IMR-90 (cell line): ENCODE results near the gene TPI1. TPM values are rescaled to one million over a fixed set of nuclear protein-coding genes. Genes with fewer than 3 reads are reported as not detected.

Experiments
- ATAC-seq: fragments of 200-7000 bp; cut with Tn5 transposase; 2 replicates; pipeline ENCODE4 v1.9.1; 2020; ENCODE audit warnings: low read depth, mild to moderate bottlenecking, moderate library complexity
- BruUV-seq: library from RNA; stranded (reverse); fragments of 400-500 nt; replicated peaks from 2 replicates; lab custom pipeline; 2021; lab: Mats Ljungman, UMichigan
- CTCF ChIA-PET: fragments of 300-600 bp; formaldehyde crosslinking; extraction: SDS; loops from one replicate; lab custom pipeline; 2021; ENCODE audit warnings: antibody characterized with exemption; lab: Yijun Ruan, JAX
- POLR2A ChIA-PET: fragments of 300-600 bp; sonication (Branson Sonifier 250); formaldehyde crosslinking; loops from one replicate; lab custom pipeline; 2022; ENCODE audit warnings: antibody characterized with exemption; ENCODE audit not compliant: unreplicated experiment; lab: Charles Lee
- DNase-seq: peaks from one replicate; pipeline ENCODE4 v3.0.0; 2013
- H2AFZ ChIP-seq: replicated peaks from 2 replicates; pipeline ENCODE3; 2013; ENCODE audit warnings: low read length, mild to moderate bottlenecking; ENCODE audit not compliant: poor library complexity
- H2AK5ac ChIP-seq: 2 replicates; pipeline ENCODE4 v1.6.1; 2013; ENCODE audit warnings: low read depth, low read length, inconsistent platforms
- H2AK9ac ChIP-seq: replicated peaks from 2 replicates; pipeline ENCODE3; 2013; ENCODE audit warnings: mild to moderate bottlenecking, low read depth, low read length, moderate library complexity; ENCODE audit not compliant: poor library complexity
- H2BK120ac ChIP-seq: 2 replicates; pipeline ENCODE4 v1.6.1; 2013; ENCODE audit warnings: low read depth, low read length, inconsistent platforms
- H2BK15ac ChIP-seq: 3 replicates; pipeline ENCODE4 v1.6.1; 2013; ENCODE audit warnings: low read depth, low read length, inconsistent platforms
- H2BK20ac ChIP-seq: 2 replicates; pipeline ENCODE4 v1.6.1; 2013; ENCODE audit warnings: low read depth, mild to moderate bottlenecking, inconsistent platforms, low read length, moderate library complexity
- H2BK5ac ChIP-seq: 2 replicates; pipeline ENCODE4 v1.6.1; 2013; ENCODE audit warnings: mild to moderate bottlenecking, low read depth, low read length, inconsistent platforms; ENCODE audit not compliant: poor library complexity, severe bottlenecking
- H3K14ac ChIP-seq: replicated peaks from 2 replicates; pipeline ENCODE4 v1.6.1; 2013; ENCODE audit warnings: low read depth, low read length, inconsistent platforms
- H3K18ac ChIP-seq: 2 replicates; pipeline ENCODE4 v1.6.1; 2013; ENCODE audit warnings: low read depth, low read length, control low read depth
- H3K23ac ChIP-seq: 2 replicates; pipeline ENCODE4 v1.6.1; 2013; ENCODE audit warnings: low read depth, low read length, inconsistent platforms
- H3K27ac ChIP-seq: 2 replicates; pipeline ENCODE4 v1.5.1; 2013; ENCODE audit warnings: mild to moderate bottlenecking, control low read depth, low read length; ENCODE audit not compliant: insufficient read depth
- H3K27me3 ChIP-seq: 2 replicates; pipeline ENCODE4 v1.6.1; 2013; ENCODE audit warnings: low read length; ENCODE audit not compliant: control insufficient read depth, insufficient read depth
- H3K36me3 ChIP-seq: 2 replicates; pipeline ENCODE4 v1.6.1; 2013; ENCODE audit warnings: low read length, mixed read lengths; ENCODE audit not compliant: control insufficient read depth, insufficient read depth
- H3K4ac ChIP-seq: 2 replicates; pipeline ENCODE4 v1.6.1; 2013; ENCODE audit warnings: low read depth, low read length, inconsistent platforms
- H3K4me1 ChIP-seq: 2 replicates; pipeline ENCODE4 v1.6.1; 2013; ENCODE audit warnings: low read length, mixed read lengths; ENCODE audit not compliant: control insufficient read depth, insufficient read depth
- H3K4me2 ChIP-seq: 2 replicates; pipeline ENCODE4 v1.6.1; 2013; ENCODE audit warnings: low read depth, mild to moderate bottlenecking, control low read depth, low read length, moderate library complexity
- H3K4me3 ChIP-seq: 2 replicates; pipeline ENCODE4 v1.5.1; 2013; ENCODE audit warnings: low read depth, mild to moderate bottlenecking, control low read depth, low read length, moderate library complexity; ENCODE audit not compliant: insufficient read depth
- H3K56ac ChIP-seq: 2 replicates; pipeline ENCODE4 v1.6.1; 2013; ENCODE audit warnings: low read length, inconsistent platforms; ENCODE audit not compliant: insufficient read depth; ENCODE audit errors: extremely low read depth
- H3K79me1 ChIP-seq, 2 experiments: 2 replicates each; pipeline ENCODE4 v1.6.1; 2013; ENCODE audit warnings: low read length in 2 of 2, inconsistent platforms in 1 of 2, low read depth in 1 of 2
- H3K9ac ChIP-seq: 2 replicates; pipeline ENCODE4 v1.6.1; 2013; ENCODE audit warnings: low read depth, low read length, control low read depth
- H3K9me1 ChIP-seq: 2 replicates; pipeline ENCODE4 v1.6.1; 2013; ENCODE audit warnings: low read length, inconsistent platforms; ENCODE audit not compliant: insufficient read depth
- H3K9me3 ChIP-seq: 2 replicates; pipeline ENCODE4 v1.6.1; 2013; ENCODE audit warnings: low read length; ENCODE audit not compliant: control insufficient read depth, insufficient read depth
- H4K20me1 ChIP-seq: 2 replicates; pipeline ENCODE4 v1.6.1; 2013; ENCODE audit warnings: low read length, inconsistent platforms; ENCODE audit not compliant: insufficient read depth
- H4K5ac ChIP-seq: 2 replicates; pipeline ENCODE4 v1.6.1; 2013; ENCODE audit warnings: mild to moderate bottlenecking, low read depth, low read length, control low read depth
- H4K8ac ChIP-seq, 2 experiments: 2 replicates each; pipeline ENCODE4 v1.6.1; 2013; ENCODE audit warnings: low read depth in 2 of 2, low read length in 2 of 2, control low read depth in 1 of 2, inconsistent platforms in 1 of 2
- H4K91ac ChIP-seq: 2 replicates; pipeline ENCODE4 v1.6.1; 2013; ENCODE audit warnings: low read depth, low read length, inconsistent platforms; ENCODE audit not compliant: insufficient read depth
- CHD1 ChIP-seq: IDR thresholded peaks from 2 replicates; pipeline ENCODE4 v1.6.1; 2012; ENCODE audit warnings: low read depth, low read length, improper control_type of control experiment
- FOS ChIP-seq: fragments of 150-350 bp; IDR thresholded peaks from 2 replicates; pipeline ENCODE4 v1.6.1; 2016; ENCODE audit warnings: low read depth, low read length
- MAFK ChIP-seq: IDR thresholded peaks from 2 replicates; pipeline ENCODE4 v1.6.1; 2012; ENCODE audit warnings: low read depth, low read length, improper control_type of control experiment
- MXI1 ChIP-seq: IDR thresholded peaks from 2 replicates; pipeline ENCODE4 v1.6.1; 2012; ENCODE audit warnings: low read depth, mild to moderate bottlenecking, low read length, moderate library complexity, borderline replicate concordance
- RCOR1 ChIP-seq: IDR thresholded peaks from 2 replicates; pipeline ENCODE4 v1.6.1; 2012; ENCODE audit warnings: mild to moderate bottlenecking, low read length, improper control_type of control experiment; ENCODE audit not compliant: insufficient replicate concordance
- RFX5 ChIP-seq: IDR thresholded peaks from 2 replicates; pipeline ENCODE4 v1.8.0; 2012; ENCODE audit warnings: low read depth, mild to moderate bottlenecking, low read length, moderate library complexity
- USF2 ChIP-seq: fragments of 150-350 bp; IDR thresholded peaks from 2 replicates; pipeline ENCODE4 v1.6.1; 2017; ENCODE audit warnings: mild to moderate bottlenecking, antibody characterized with exemption, low read length, low read depth
- WGBS, 2 experiments: methylation state at CpG; one replicate each; pipeline versions ENCODE4 v1.1.5 to v1.1.7; 2013; ENCODE audit warnings: missing lambda C conversion rate in 2 of 2; ENCODE audit not compliant: insufficient read length in 1 of 2; ENCODE audit errors: extremely low coverage in 2 of 2; 5-methylcytosine and 5-hydroxymethylcytosine counted together
- dilution Hi-C: fragments of 300-500 bp; cut with HindIII; formaldehyde crosslinking; loops from one replicate; pipeline ENCODE4 v1.14.3; 2018; ENCODE audit warnings: low sequenced_read_pairs; ENCODE audit not compliant: unreplicated experiment
- in situ Hi-C: fragments of 300-500 bp; cut with MboI; formaldehyde crosslinking; loops from 3 replicates; pipeline ENCODE4 v1.14.3; 2019; ENCODE audit warnings: low sequenced_read_pairs, inconsistent platforms, mixed read lengths
- intact Hi-C: fragments of 100-400 bp; cut with micrococcal nuclease; formaldehyde crosslinking; loops from 2 replicates; pipeline ENCODE4 v1.10.0; 2022
- polyA plus RNA-seq, 3 experiments: library from polyadenylated mRNA; depleted of rRNA; stranded (reverse); fragments of >200 nt; gene quantifications; 2 replicates each; pipeline ENCODE4 v1.2.3, GENCODE V29; 2012; ENCODE audit warnings: low replicate concordance in 1 of 3
- total RNA-seq: library from RNA; depleted of rRNA; stranded (reverse); fragments of >200 nt; gene quantifications from 2 replicates; pipeline ENCODE4 v1.2.3, GENCODE V29; 2012

Gene TPI1
- total and polyA plus RNA-seq, 2 of the 4 experiments (the other 2 are of a cell fraction) = 1,995 to 2,176 TPM

- peak overlapping the region; percentile 20 to 100; a peak in 2 of 4 replicates for H4K8ac ChIP-seq
- 0% methylated on average over 2 of the region's 29 CpGs; no CpG with 5 or more reads in 1 of the 2 experiments for WGBS, 2 experiments
- DNase-seq (no peak), ATAC-seq (peak; percentile 6)
- H3K4ac ChIP-seq = peak overlapping the region; percentile 50
- H2BK20ac ChIP-seq = no peak overlapping the region
- H3K4me3 ChIP-seq = peak overlapping the region; percentile 90
- no peak overlapping the region for H3K56ac ChIP-seq
- peak overlapping the region; percentile 64 for H2BK5ac ChIP-seq
- BruUV-seq = no TSS peak
- dilution Hi-C loops = no loop called here
- H3K36me3 ChIP-seq = peaks cover 29% of the 10 kb centered on the region
- peak overlapping the region; percentile 61 for H2AK5ac ChIP-seq
- peak overlapping the region; percentile 77; the same call in 1 of the 2 replicates for H3K23ac ChIP-seq
- peak overlapping the region; percentile 89 for H2AFZ ChIP-seq
- no peaks in the 10 kb centered on the region for H3K27me3 ChIP-seq
- TF ChIP-seq MAFK (no peak), RFX5 (no peak), USF2 (no peak), MXI1 (no peak), RCOR1 (peak; percentile 2), FOS (no peak), CHD1 (no peak)
- peak overlapping the region; percentile 93 for H2AK9ac ChIP-seq
- ChIA-PET CTCF (interaction anchor here (2.1 kb wide), 1 partner anchor 9 kb away, joined by 7 read pairs; no protein-coding TSS in a partner anchor), POLR2A (no interaction called here)
- intact Hi-C loops = no loop called here
- no peak overlapping the region for H2BK120ac ChIP-seq
- H3K27ac ChIP-seq = peak overlapping the region; percentile 63; the same call in 1 of the 2 replicates
- in situ Hi-C loops = no loop called here
- H4K91ac ChIP-seq = peak overlapping the region; percentile 39; the same call in 1 of the 2 replicates
- no peak overlapping the region for H2BK15ac ChIP-seq
- peak overlapping the region; percentile 69 for H3K14ac ChIP-seq
- peak overlapping the region; percentile 96 for H3K4me2 ChIP-seq
- peaks cover 8% of the 10 kb centered on the region; the same call in 1 of the 2 replicates for H3K9me1 ChIP-seq
- H3K9ac ChIP-seq = peak overlapping the region; percentile 64
- peaks cover 24% of the 10 kb centered on the region for H3K4me1 ChIP-seq
- H3K9me3 ChIP-seq = no peaks in the 10 kb centered on the region
- H3K18ac ChIP-seq = peak overlapping the region; percentile 13; the same call in 1 of the 2 replicates
- H3K79me1 ChIP-seq = peaks cover 37 to 41% of the 10 kb centered on the region in 2 experiments
- 0 out of 2 replicates have a peak, but pooled peaks cover 6% of the 10 kb centered on the region for H4K20me1 ChIP-seq
- H4K5ac ChIP-seq = 0 out of 2 replicates have a peak overlapping the region, but pooled peaks have one; percentile 7
Observed at GRCh38 chr12:6914947-6915788, 47.8 kb downstream of the TPI1 start.
